Activated CD4-positive, alpha-beta T cell treated with anti-CD3 and anti-CD28 coated beads for 36 hours (primary cell): ENCODE data around the gene ALX3. TPM values are rescaled to one million over a fixed set of nuclear protein-coding genes. Genes with fewer than 3 reads are reported as not detected.
"Not testable (repeated sequence)": the region's sequence is repeated elsewhere in the genome, so short reads cannot be mapped to it uniquely, and the experiment has no call there.

Experiments
- ATAC-seq: fragments of 200-7000 bp; cut with Tn5 transposase; one replicate; pipeline ENCODE4 v1.10.0; 2021; ENCODE audit warnings: mild to moderate bottlenecking, moderate library complexity
- CTCF ChIA-PET: fragments of 350-600 bp; sonication (Branson Sonifier 250); formaldehyde crosslinking; loops from one replicate; lab custom pipeline; 2021; ENCODE audit warnings: antibody characterized with exemption; lab: Charles Lee
- POLR2A ChIA-PET: fragments of 350-600 bp; sonication (Branson Sonifier 250); formaldehyde crosslinking; loops from one replicate; lab custom pipeline; 2021; ENCODE audit warnings: antibody characterized with exemption, inconsistent platforms; lab: Charles Lee
- DNase-seq: peaks from one replicate; pipeline ENCODE4 v3.0.0-alpha.2; 2020
- H3K27ac Mint-ChIP-seq: one replicate; pipeline ENCODE4 v1.8.0; 2021; ENCODE audit warnings: mixed read lengths
- H3K27me3 Mint-ChIP-seq: one replicate; pipeline ENCODE4 v1.8.0; 2021; ENCODE audit warnings: mixed read lengths
- H3K36me3 Mint-ChIP-seq: one replicate; pipeline ENCODE4 v1.8.0; 2021; ENCODE audit warnings: low read depth, mixed read lengths
- H3K4me1 Mint-ChIP-seq: one replicate; pipeline ENCODE4 v1.8.0; 2021; ENCODE audit warnings: mixed read lengths
- H3K4me3 Mint-ChIP-seq: one replicate; pipeline ENCODE4 v1.8.0; 2021; ENCODE audit warnings: mild to moderate bottlenecking, moderate library complexity, mixed read lengths
- H3K9me3 Mint-ChIP-seq: one replicate; pipeline ENCODE4 v1.8.0; 2021; ENCODE audit warnings: low read depth, mixed read lengths
- intact Hi-C, 2 experiments: fragments of 100-400 bp; cut with DNase I in 1 of 2; cut with micrococcal nuclease in 1 of 2; formaldehyde crosslinking; loops; one replicate each; pipeline versions ENCODE4 v1.14.2 to v1.15.1; 2022 to 2024; cut with DNase I, micrococcal nuclease
- total RNA-seq, 2 experiments: library from RNA; stranded (reverse); gene quantifications; one replicate each; pipeline ENCODE4 v1.2.3, GENCODE V29; 2021

The ALX3 gene
- total RNA-seq, 2 experiments from 2014 or later = not detected

GRCh38 chr1:110043016-110043415, 27.5 kb downstream of the ALX3 start:
- POLR2A ChIA-PET = interaction anchor here (0.8 kb wide), 1 partner anchor 168 kb away, joined by 4 read pairs; no protein-coding TSS in a partner anchor

GRCh38 chr1:110040548-110040947, 29.9 kb downstream of the ALX3 start:
- POLR2A ChIA-PET = interaction anchor here (0.9 kb wide), 1 partner anchor 20 kb away, joined by 3 read pairs; no protein-coding TSS in a partner anchor
- ATAC-seq = peak; percentile 94
- no peaks in the 10 kb centered on the region for H3K27me3 Mint-ChIP-seq
- no peak overlapping the region for H3K4me3 Mint-ChIP-seq
- intact Hi-C loops = no loop called here
- H3K27ac Mint-ChIP-seq = peak overlapping the region; percentile 35
- peaks cover 45% of the 10 kb centered on the region for H3K36me3 Mint-ChIP-seq
- H3K9me3 Mint-ChIP-seq = no peaks in the 10 kb centered on the region
- peak; percentile 69 for DNase-seq
- peaks cover 23% of the 10 kb centered on the region for H3K4me1 Mint-ChIP-seq
- CTCF ChIA-PET = interaction anchor here (0.9 to 3.5 kb wide), 4 partner anchors 13 to 156 kb away, joined by 4 to 19 read pairs (median 6); no protein-coding TSS in a partner anchor

More at GRCh38 chr1:110043016-110043415, 27.5 kb downstream of the ALX3 start:
- CTCF ChIA-PET = interaction anchor here (1.0 to 1.6 kb wide), 5 partner anchors 8 to 71 kb away, joined by 3 to 5 read pairs (median 3); partner anchors contain the start of gene STRIP1
- Mint-ChIP-seq H3K36me3 (peaks cover 53% of the 10 kb centered on the region), H3K27me3 (no peaks in the 10 kb centered on the region), H3K9me3 (no peaks in the 10 kb centered on the region), H3K4me3 (no peak overlapping the region), H3K27ac (no peak overlapping the region), H3K4me1 (peaks cover 10% of the 10 kb centered on the region)
- DNase-seq (no peak), ATAC-seq (no peak)
- intact Hi-C loops = no loop called here

- intact Hi-C loops = no loop called here
- peaks cover 28% of the 10 kb centered on the region for H3K4me1 Mint-ChIP-seq
These were observed 30.8 kb downstream of the ALX3 start for GRCh38 chr1:110039641-110040040.

GRCh38 chr1:110038271-110038670, 32.2 kb downstream of the ALX3 start:
- intact Hi-C loops = no loop called here
- Mint-ChIP-seq H3K9me3 (no peaks in the 10 kb centered on the region), H3K27me3 (no peaks in the 10 kb centered on the region), H3K4me3 (no peak overlapping the region), H3K27ac (no peak overlapping the region), H3K36me3 (peaks cover 32% of the 10 kb centered on the region), H3K4me1 (peaks cover 38% of the 10 kb centered on the region)
- CTCF ChIA-PET = interaction anchor here (1.8 to 5.2 kb wide), 3 partner anchors 9 to 22 kb away, joined by 6 to 37 read pairs (median 19); no protein-coding TSS in a partner anchor
- POLR2A ChIA-PET = interaction anchor here (0.6 kb wide), 1 partner anchor 867 kb away, joined by 4 read pairs; no protein-coding TSS in a partner anchor
- DNase-seq (no peak), ATAC-seq (no peak)

More at GRCh38 chr1:110039641-110040040, 30.8 kb downstream of the ALX3 start:
- peaks cover 39% of the 10 kb centered on the region for H3K36me3 Mint-ChIP-seq
- H3K27ac Mint-ChIP-seq = no peak overlapping the region
- H3K9me3 Mint-ChIP-seq = no peaks in the 10 kb centered on the region
- ATAC-seq = no peak
- DNase-seq = no peak
- POLR2A ChIA-PET = no interaction called here
- CTCF ChIA-PET = interaction anchor here (0.6 to 3.5 kb wide), 4 partner anchors 10 to 23 kb away, joined by 3 to 19 read pairs (median 6); no protein-coding TSS in a partner anchor
- H3K27me3 Mint-ChIP-seq = no peaks in the 10 kb centered on the region
- H3K4me3 Mint-ChIP-seq = no peak overlapping the region

- Mint-ChIP-seq H3K4me1 (peaks cover 51% of the 10 kb centered on the region), H3K36me3 (peaks cover 17% of the 10 kb centered on the region), H3K27me3 (no peaks in the 10 kb centered on the region), H3K9me3 (no peaks in the 10 kb centered on the region), H3K27ac (peak overlapping the region; percentile 83), H3K4me3 (peak overlapping the region; percentile 94)
- ATAC-seq (no peak), DNase-seq (no peak)
- intact Hi-C loops = loop anchor here in 1 of 2 experiments (1.0 to 2.0 kb wide), 2 partner anchors 49 to 638 kb away; no protein-coding TSS in a partner anchor
- ChIA-PET POLR2A (interaction anchor here (0.7 to 3.4 kb wide), 5 partner anchors 11 to 487 kb away, joined by 4 to 22 read pairs (median 5); partner anchors contain the start of genes AHCYL1, GNAI3 and RBM15), CTCF (interaction anchor here (0.7 to 5.2 kb wide), 18 partner anchors 8 to 731 kb away, joined by 3 to 37 read pairs (median 4); partner anchors contain the start of gene AHCYL1)
These were observed 35.2 kb downstream of the ALX3 start for GRCh38 chr1:110035236-110035752.

GRCh38 chr1:110034451-110035235, 35.8 kb downstream of the ALX3 start, which contains the start of gene STRIP1:
Gene STRIP1, plus strand, starts transcription at chr1:110034624. Its CDS starts 14 bp downstream, at chr1:110034638.
- intact Hi-C loops = loop anchor here (1.0 to 5.0 kb wide), 10 partner anchors 50 to 751 kb away; partner anchors contain the start of genes AHCYL1 (in 2 of the 2), RBM15 (in 2 of the 2), CYB561D1 (in 1 of the 2) and GNAI3 (in 1 of the 2)
- H3K27ac Mint-ChIP-seq = peak within 1 kb of the TSS; percentile 95
- ATAC-seq (peak; percentile 95), DNase-seq (peak; percentile 95)
- CTCF ChIA-PET = interaction anchor here (0.6 to 5.2 kb wide), 21 partner anchors 8 to 731 kb away, joined by 3 to 37 read pairs (median 3); partner anchors contain the start of gene AHCYL1
- no peaks in the 10 kb centered on the region for H3K9me3 Mint-ChIP-seq
- H3K4me1 Mint-ChIP-seq = peaks cover 47% of the 10 kb centered on the region
- POLR2A ChIA-PET = interaction anchor here (0.6 to 3.4 kb wide), 7 partner anchors 11 to 611 kb away, joined by 3 to 22 read pairs (median 4); partner anchors contain the start of genes AHCYL1, GNAI3 and RBM15
- no peaks in the 10 kb centered on the region for H3K27me3 Mint-ChIP-seq
- peaks cover 17% of the 10 kb centered on the region for H3K36me3 Mint-ChIP-seq
- peak within 1 kb of the TSS; percentile 94 for H3K4me3 Mint-ChIP-seq

GRCh38 chr1:110034040-110034450, 36.4 kb downstream of the ALX3 start:
- Mint-ChIP-seq H3K27ac (peak overlapping the region; percentile 95), H3K27me3 (no peaks in the 10 kb centered on the region), H3K4me1 (peaks cover 47% of the 10 kb centered on the region), H3K9me3 (no peaks in the 10 kb centered on the region), H3K4me3 (peak overlapping the region; percentile 94), H3K36me3 (peaks cover 13% of the 10 kb centered on the region)
- POLR2A ChIA-PET = interaction anchor here (0.7 to 3.4 kb wide), 4 partner anchors 12 to 305 kb away, joined by 3 to 22 read pairs (median 8); partner anchors contain the start of genes AHCYL1 and RBM15
- intact Hi-C loops = loop anchor here (1.0 to 5.0 kb wide), 9 partner anchors 50 to 751 kb away; partner anchors contain the start of genes AHCYL1 (in 2 of the 2), RBM15 (in 2 of the 2), CYB561D1 (in 1 of the 2) and GNAI3 (in 1 of the 2)
- CTCF ChIA-PET = interaction anchor here (0.7 to 5.2 kb wide), 8 partner anchors 19 to 490 kb away, joined by 3 to 37 read pairs (median 5); no protein-coding TSS in a partner anchor
- ATAC-seq (no peak), DNase-seq (no peak)

- peak overlapping the region; percentile 95 for H3K27ac Mint-ChIP-seq
- peaks cover 47% of the 10 kb centered on the region for H3K4me1 Mint-ChIP-seq
- H3K9me3 Mint-ChIP-seq = no peaks in the 10 kb centered on the region
- intact Hi-C loops = loop anchor here in 1 of 2 experiments (5.0 kb wide), 2 partner anchors 541 to 606 kb away; partner anchors contain the start of genes CYB561D1 and PSMA5
- ChIA-PET POLR2A (no interaction called here), CTCF (interaction anchor here (1.1 kb wide), 1 partner anchor 72 kb away, joined by 3 read pairs; no protein-coding TSS in a partner anchor)
- peaks cover 8% of the 10 kb centered on the region for H3K36me3 Mint-ChIP-seq
- H3K27me3 Mint-ChIP-seq = no peaks in the 10 kb centered on the region
- ATAC-seq = no peak
- no peak for DNase-seq
- peak overlapping the region; percentile 94 for H3K4me3 Mint-ChIP-seq
These were observed 37.1 kb downstream of the ALX3 start for GRCh38 chr1:110033421-110033820.

- H3K27me3 Mint-ChIP-seq = no peaks in the 10 kb centered on the region
- no peaks in the 10 kb centered on the region for H3K9me3 Mint-ChIP-seq
- peaks cover 47% of the 10 kb centered on the region for H3K4me1 Mint-ChIP-seq
- POLR2A ChIA-PET = interaction anchor here (0.5 to 1.0 kb wide), 2 partner anchors 28 to 307 kb away, joined by 3 to 5 read pairs; no protein-coding TSS in a partner anchor
- peaks cover 3% of the 10 kb centered on the region for H3K36me3 Mint-ChIP-seq
- H3K27ac Mint-ChIP-seq = peak overlapping the region; percentile 15
- ATAC-seq (no peak), DNase-seq (no peak)
- no peak overlapping the region for H3K4me3 Mint-ChIP-seq
- intact Hi-C loops = loop anchor here in 1 of 2 experiments (5.0 kb wide), 2 partner anchors 540 to 605 kb away; partner anchors contain the start of genes CYB561D1 and PSMA5
- CTCF ChIA-PET = interaction anchor here (0.6 to 3.8 kb wide), 9 partner anchors 10 to 1189 kb away, joined by 3 to 38 read pairs (median 3); partner anchors contain the start of gene AHCYL1
These were observed 38.1 kb downstream of the ALX3 start for GRCh38 chr1:110032327-110032726.

GRCh38 chr1:110030687-110031086, 39.8 kb downstream of the ALX3 start:
- DNase-seq, POLR2A ChIA-PET, H3K9me3 Mint-ChIP-seq, H3K27me3 Mint-ChIP-seq, H3K36me3 Mint-ChIP-seq, ATAC-seq: not testable (repeated sequence)
- Mint-ChIP-seq H3K27ac (peak overlapping the region; percentile 92), H3K4me3 (peak overlapping the region; percentile 70), H3K4me1 (peaks cover 36% of the 10 kb centered on the region)
- intact Hi-C loops = loop anchor here in 1 of 2 experiments (5.0 kb wide), 2 partner anchors 538 to 603 kb away; partner anchors contain the start of genes CYB561D1 and PSMA5
- CTCF ChIA-PET = interaction anchor here (0.8 to 3.8 kb wide), 12 partner anchors 12 to 257 kb away, joined by 3 to 38 read pairs (median 6); no protein-coding TSS in a partner anchor
